HepG2 (cell line): ENCODE data around the gene GNG12. TPM values are rescaled to one million over a fixed set of nuclear protein-coding genes. Genes with fewer than 3 reads are reported as not detected.

Experiments
- ATAC-seq: fragments of 200-7000 bp; cut with Tn5 transposase; 3 replicates; pipeline ENCODE4 v1.9.1; 2020; ENCODE audit warnings: mild to moderate bottlenecking, moderate library complexity
- BruUV-seq: library from RNA; stranded (reverse); fragments of 400-500 nt; replicated peaks from 2 replicates; lab custom pipeline; 2021; lab: Mats Ljungman, UMichigan
- CTCF ChIA-PET: fragments of 300-600 bp; formaldehyde crosslinking; extraction: SDS; loops from one replicate; lab custom pipeline; 2021; ENCODE audit warnings: low total read pairs, inconsistent platforms, low intra/inter-chr PET ratio; lab: Yijun Ruan, JAX
- POLR2A ChIA-PET: fragments of 350-600 bp; sonication (Branson Sonifier 250); formaldehyde crosslinking; loops from one replicate; lab custom pipeline; 2020; ENCODE audit warnings: antibody characterized with exemption, inconsistent platforms; lab: Yijun Ruan, JAX
- DNase-seq: peaks from one replicate; pipeline ENCODE4 v3.0.0-alpha.2; 2015; ENCODE audit warnings: low spot score
- FAIRE-seq: peaks from 3 replicates; lab custom pipeline; 2011; peaks lifted over from hg19 to GRCh38; lab: Jason Lieb, UNC
- H2AFZ ChIP-seq: one replicate; pipeline ENCODE4 v1.6.1; 2011; ENCODE audit warnings: low read length, inconsistent platforms
- H3K27ac ChIP-seq: fragments of 300-600 bp; 3 replicates; pipeline ENCODE4 v1.8.0; 2011; ENCODE audit warnings: mixed run types, mild to moderate bottlenecking, mixed read lengths, low read length, inconsistent platforms; ENCODE audit not compliant: insufficient read depth; ENCODE audit errors: extremely low read length
- H3K27me3 ChIP-seq, 2 experiments: fragments of 200-600 bp in 1 of 2; 2 replicates in 1 of 2; 3 replicates in 1 of 2; pipeline versions ENCODE4 v1.6.0 to v1.8.0; 2011; ENCODE audit warnings: low read length in 2 of 2, mild to moderate bottlenecking in 2 of 2, moderate library complexity in 2 of 2, inconsistent platforms in 1 of 2; ENCODE audit not compliant: insufficient read depth in 2 of 2, control insufficient read depth in 1 of 2
- H3K36me3 ChIP-seq, 2 experiments: fragments of 200-600 bp in 1 of 2; replicated peaks in 1 of 2; 2 replicates in 1 of 2; 3 replicates in 1 of 2; pipeline versions ENCODE4 v1.5.1 to v1.8.0; 2011; ENCODE audit warnings: low read length in 2 of 2, inconsistent platforms in 1 of 2; ENCODE audit not compliant: insufficient read depth in 2 of 2, control insufficient read depth in 1 of 2
- H3K4me1 ChIP-seq: 2 replicates; pipeline ENCODE4 v1.5.1; 2012; ENCODE audit warnings: low read length, inconsistent platforms; ENCODE audit not compliant: insufficient read depth
- H3K4me2 ChIP-seq: 2 replicates; pipeline ENCODE4 v1.6.0; 2011; ENCODE audit warnings: low read depth, low read length, inconsistent platforms
- H3K4me3 ChIP-seq, 3 experiments: fragments of 200-600 bp in 1 of 3; sonication (generic), shearing (Covaris generic) in 1 of 3; replicated peaks in 1 of 3; 2 replicates each; pipeline ENCODE4 v1.5.1; 2011 to 2016; ENCODE audit warnings: low read length in 3 of 3, inconsistent platforms in 2 of 3, low read depth in 2 of 3, mild to moderate bottlenecking in 2 of 3, control low read depth in 1 of 3, mixed read lengths in 1 of 3; ENCODE audit not compliant: insufficient read depth in 1 of 3
- H3K79me2 ChIP-seq: one replicate; pipeline ENCODE4 v1.6.1; 2011; ENCODE audit warnings: low read length, inconsistent platforms; ENCODE audit not compliant: insufficient read depth
- H3K9ac ChIP-seq: 2 replicates; pipeline ENCODE4 v1.6.0; 2011; ENCODE audit warnings: mild to moderate bottlenecking, low read depth, low read length, inconsistent platforms; ENCODE audit not compliant: insufficient read depth
- H3K9me3 ChIP-seq: 2 replicates; pipeline ENCODE4 v1.5.1; 2012; ENCODE audit warnings: mild to moderate bottlenecking, low read length
- H4K20me1 ChIP-seq: 2 replicates; pipeline ENCODE4 v1.6.0; 2011; ENCODE audit warnings: inconsistent platforms, mild to moderate bottlenecking, low read length, moderate library complexity; ENCODE audit not compliant: insufficient read depth
- CC2D1A ChIP-seq: sonication (generic); formaldehyde crosslinking; IDR thresholded peaks from 2 replicates; pipeline ENCODE4 v1.8.1; 2023; ENCODE audit warnings: mild to moderate bottlenecking, missing genetic modification reagents
- EZH2 ChIP-seq: conservative IDR thresholded peaks from 2 replicates; pipeline ENCODE4 v1.6.1; 2012; ENCODE audit warnings: mild to moderate bottlenecking, low read depth, low read length, moderate library complexity
- IKZF4 ChIP-seq: sonication (generic); formaldehyde crosslinking; IDR thresholded peaks from 2 replicates; pipeline ENCODE4 v1.5.1; 2020; ENCODE audit warnings: borderline replicate concordance, mild to moderate bottlenecking, low read depth, missing genetic modification reagents; ENCODE audit errors: not compliant biosample characterization
- POLR2AphosphoS5 ChIP-seq: IDR thresholded peaks from 2 replicates; pipeline ENCODE4 v1.6.1; 2012; ENCODE audit warnings: low read depth, low read length
- SIX4 ChIP-seq: sonication (generic); formaldehyde crosslinking; IDR thresholded peaks from 2 replicates; pipeline ENCODE4 v1.4.0; 2020; ENCODE audit warnings: missing genetic modification reagents
- SMARCE1 ChIP-seq: fragments of 450-650 bp; IDR thresholded peaks from 2 replicates; pipeline ENCODE4 v1.6.1; 2017; ENCODE audit warnings: borderline replicate concordance
- SNAPC2 ChIP-seq: sonication (generic); formaldehyde crosslinking; IDR thresholded peaks from 2 replicates; pipeline ENCODE4 v1.8.1; 2022; ENCODE audit warnings: mild to moderate bottlenecking, missing genetic modification reagents
- ZFP1 ChIP-seq: IDR thresholded peaks from 2 replicates; pipeline ENCODE4 v1.6.1; 2016
- ZFX ChIP-seq: sonication (generic); formaldehyde crosslinking; IDR thresholded peaks from 2 replicates; pipeline ENCODE4 v1.4.0; 2020; ENCODE audit warnings: mild to moderate bottlenecking, low read depth, missing genetic modification reagents, moderate library complexity
- ZNF160 ChIP-seq: sonication (generic); formaldehyde crosslinking; IDR thresholded peaks from 2 replicates; pipeline ENCODE4 v1.8.0; 2022; ENCODE audit warnings: mild to moderate bottlenecking, inconsistent platforms, missing genetic modification reagents
- WGBS: methylation state at CpG from one replicate; pipeline ENCODE4 v1.1.6; 2017; ENCODE audit warnings: low lambda C conversion rate; 5-methylcytosine and 5-hydroxymethylcytosine counted together
- in situ Hi-C: cut with HindIII; loops from 2 replicates; pipeline ENCODE4 v1.10.0; 2017; ENCODE audit warnings: low pct_unique_long_range_greater_than_20kb; ENCODE audit not compliant: extremely low pct_ligation_motif_present
- intact Hi-C: fragments of 100-400 bp; cut with micrococcal nuclease; formaldehyde crosslinking; loops from one replicate; pipeline ENCODE4 v1.10.0; 2022; ENCODE audit not compliant: unreplicated experiment
- polyA plus RNA-seq, 8 experiments: library from polyadenylated mRNA; depleted of rRNA in 3 of 8; stranded (reverse) in 7 of 8; unstranded in 1 of 8; fragments of >200 nt; fragmentation: Illumina TruSeq in 4 of 8; extraction: Trizol in 4 of 8; gene quantifications; 2 replicates each; pipeline versions ENCODE4 v1.2.1 to v1.2.3, GENCODE V29; 2011 to 2016; ENCODE audit warnings: low read depth in 4 of 8, missing spikeins in 1 of 8, mixed read lengths in 1 of 8; ENCODE audit not compliant: insufficient read depth in 1 of 8
- total RNA-seq, 5 experiments: library from RNA; depleted of rRNA; stranded (reverse); fragments of >200 nt; fragmentation: Illumina TruSeq; extraction: Trizol; gene quantifications; 2 replicates each; pipeline ENCODE4 v1.2.3, GENCODE V29; 2016; ENCODE audit warnings: low read depth in 1 of 5
- TF ChIP-seq, protein P1 (sequence below): IDR thresholded peaks from 2 replicates; pipeline ENCODE4 v1.6.1; 2016; ENCODE audit warnings: missing biosample characterization, missing genetic modification reagents, low read depth
- TF ChIP-seq, protein P2 (sequence below): sonication (generic); formaldehyde crosslinking; IDR thresholded peaks from 2 replicates; pipeline ENCODE4 v1.5.0; 2020; ENCODE audit warnings: missing genetic modification reagents, mild to moderate bottlenecking, borderline replicate concordance

GNG12 gene
- total and polyA plus RNA-seq, 2 of the 13 experiments (the other 11 are each of a cell fraction or from before 2014, with no cell fraction given): 0.11 TPM

GRCh38 chr1:67753776-67754525, 79.3 kb downstream of the GNG12 start:
- Histone ChIP-seq H4K20me1 (no peaks in the 10 kb centered on the region), H3K9ac (no peak overlapping the region), H3K79me2 (no peaks in the 10 kb centered on the region), H2AFZ (no peak overlapping the region), H3K27ac (no peak overlapping the region), H3K4me3 (no peak overlapping the region), H3K27me3 (no peaks in the 10 kb centered on the region; a peak in 1 of 5 replicates), H3K9me3 (no peaks in the 10 kb centered on the region), H3K4me2 (no peak overlapping the region), H3K36me3 (no peaks in the 10 kb centered on the region), H3K4me1 (peaks cover 46% of the 10 kb centered on the region)
- in situ Hi-C loops (no loop called here), intact Hi-C loops (no loop called here)
- no TSS peak for BruUV-seq
- FAIRE-seq: no peak
- TF ChIP-seq SMARCE1: no peak
- TF ChIP-seq CC2D1A (CRISPR knock-in tag): no peak
- TF ChIP-seq ZFP1 (CRISPR knock-in tag): no peak
- TF ChIP-seq SNAPC2 (CRISPR knock-in tag): no peak
- TF ChIP-seq ZFX (CRISPR knock-in tag): no peak
- no peak for TF ChIP-seq EZH2
- TF ChIP-seq IKZF4 (CRISPR knock-in tag): no peak
- TF ChIP-seq, protein P1, sequence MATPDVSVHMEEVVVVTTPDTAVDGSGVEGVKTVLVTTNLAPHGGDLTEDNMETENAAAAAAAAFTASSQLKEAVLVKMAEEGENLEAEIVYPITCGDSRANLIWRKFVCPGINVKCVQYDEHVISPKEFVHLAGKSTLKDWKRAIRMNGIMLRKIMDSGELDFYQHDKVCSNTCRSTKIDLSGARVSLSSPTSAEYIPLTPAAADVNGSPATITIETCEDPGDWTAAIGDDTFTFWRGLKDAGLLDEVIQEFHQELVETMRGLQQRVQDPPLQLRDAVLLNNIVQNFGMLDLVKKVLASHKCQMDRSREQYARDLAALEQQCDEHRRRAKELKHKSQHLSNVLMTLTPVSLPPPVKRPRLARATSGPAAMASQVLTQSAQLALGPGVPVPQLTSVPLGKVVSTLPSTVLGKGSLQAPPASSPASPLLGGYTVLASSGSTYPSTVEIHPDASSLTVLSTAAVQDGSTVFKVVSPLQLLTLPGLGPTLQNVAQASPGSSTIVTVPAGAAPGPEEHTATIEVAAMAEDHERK (CRISPR knock-in tag): no peak
- TF ChIP-seq, protein P2, sequence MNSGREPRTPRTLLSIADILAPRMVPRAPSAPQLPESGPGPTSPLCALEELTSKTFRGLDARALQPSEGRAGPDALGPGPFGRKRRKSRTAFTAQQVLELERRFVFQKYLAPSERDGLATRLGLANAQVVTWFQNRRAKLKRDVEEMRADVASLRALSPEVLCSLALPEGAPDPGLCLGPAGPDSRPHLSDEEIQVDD (CRISPR knock-in tag): no peak
- no peak for TF ChIP-seq SIX4 (CRISPR knock-in tag)
- no peak for TF ChIP-seq ZNF160 (CRISPR knock-in tag)
- TF ChIP-seq POLR2AphosphoS5: no peak
- WGBS: 70% methylated on average over 16 of the region's 17 CpGs
- ChIA-PET POLR2A (interaction anchor here (0.8 kb wide), 1 partner anchor 69 kb away, joined by 3 read pairs; the partner anchor contains the start of gene GADD45A), CTCF (no interaction called here)
- ATAC-seq: no peak
- no peak for DNase-seq
